Hippocampal formation (tissue), 2 donors: ENCODE data around the gene ZNF580.

Experiments used
- DNase-seq, 2 donors: peaks; one replicate each; lab custom pipeline; 2025; lab: John Stamatoyannopoulos, UW

The ZNF580 gene

GRCh38 chr19:55624109-55625003 lies 16.4 kb upstream of the ZNF580 start, which contains the start of gene ZNF784:
TSS of gene ZNF784 (minus strand) at chr19:55624566. CDS start at chr19:55624561, 5 bp downstream.
- peak; percentile 88 to 91 for DNase-seq

- no peak for DNase-seq
These were observed 15.8 kb upstream of the ZNF580 start for GRCh38 chr19:55625004-55625326.

GRCh38 chr19:55626350-55626749 lies 14.5 kb upstream of the ZNF580 start:
- DNase-seq, result no peak

- DNase-seq, result peak; percentile 65 to 90
These were observed 8.4 kb upstream of the ZNF580 start for GRCh38 chr19:55632463-55632834.

GRCh38 chr19:55633861-55634260 lies 6.9 kb upstream of the ZNF580 start:
- DNase-seq, result no peak

GRCh38 chr19:55635334-55635717 lies 5.5 kb upstream of the ZNF580 start:
- DNase-seq, result no peak

- DNase-seq, result no peak
These were observed 4.9 kb upstream of the ZNF580 start for GRCh38 chr19:55635856-55636440.

GRCh38 chr19:55636723-55637122 lies 4.1 kb upstream of the ZNF580 start:
- DNase-seq, result no peak

- DNase-seq, result no peak
These were observed 3.3 kb upstream of the ZNF580 start for GRCh38 chr19:55637534-55637933.

GRCh38 chr19:55638864-55639359 lies 1.9 kb upstream of the ZNF580 start:
- no peak for DNase-seq

GRCh38 chr19:55640043-55640576 lies 692 bp upstream of the ZNF580 start:
- DNase-seq, result peak in 1 of 2 donors; percentile 51

GRCh38 chr19:55641426-55642152 lies 787 bp downstream of the ZNF580 start:
- no peak for DNase-seq

GRCh38 chr19:55642153-55643002 lies 1.6 kb downstream of the ZNF580 start:
- peak in 1 of 2 donors; percentile 18 for DNase-seq

GRCh38 chr19:55643003-55643886 lies 2.4 kb downstream of the ZNF580 start, which contains the start of gene ZNF581:
TSS of gene ZNF581 (plus strand) at chr19:55643649. CDS start at chr19:55644572, 923 bp downstream.
- peak; percentile 64 to 66 for DNase-seq

GRCh38 chr19:55643887-55644176 lies 3.0 kb downstream of the ZNF580 start:
- no peak for DNase-seq

GRCh38 chr19:55644191-55644833 lies 3.5 kb downstream of the ZNF580 start:
- DNase-seq, result no peak

- DNase-seq, result no peak
These were observed 4.2 kb downstream of the ZNF580 start for GRCh38 chr19:55644842-55645511.

GRCh38 chr19:55645512-55645881 lies 4.7 kb downstream of the ZNF580 start:
- DNase-seq, result no peak
